ENCODE data around the gene SMG7.

DNA sequence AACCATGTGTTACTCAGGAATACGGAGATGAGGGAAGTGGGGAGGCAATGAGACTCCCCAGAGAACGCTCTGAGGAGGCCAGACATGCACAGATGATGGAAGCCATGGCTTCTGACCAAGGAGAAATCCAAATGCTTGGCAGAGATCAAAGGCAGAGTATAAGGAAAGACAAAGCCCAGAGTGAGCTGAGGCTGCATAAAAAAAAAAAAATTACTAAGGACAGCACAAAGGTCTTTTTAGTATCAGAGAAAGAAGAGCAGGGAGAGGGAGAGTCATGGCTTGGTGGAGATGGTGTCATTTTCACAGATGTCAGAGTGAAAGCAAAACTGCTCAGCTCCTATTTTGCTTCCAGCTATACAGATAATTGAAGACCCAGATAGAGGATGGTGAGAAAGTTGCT, 126.1 kb downstream of the SMG7 start:
- TF ChIP-seq, protein P1, sequence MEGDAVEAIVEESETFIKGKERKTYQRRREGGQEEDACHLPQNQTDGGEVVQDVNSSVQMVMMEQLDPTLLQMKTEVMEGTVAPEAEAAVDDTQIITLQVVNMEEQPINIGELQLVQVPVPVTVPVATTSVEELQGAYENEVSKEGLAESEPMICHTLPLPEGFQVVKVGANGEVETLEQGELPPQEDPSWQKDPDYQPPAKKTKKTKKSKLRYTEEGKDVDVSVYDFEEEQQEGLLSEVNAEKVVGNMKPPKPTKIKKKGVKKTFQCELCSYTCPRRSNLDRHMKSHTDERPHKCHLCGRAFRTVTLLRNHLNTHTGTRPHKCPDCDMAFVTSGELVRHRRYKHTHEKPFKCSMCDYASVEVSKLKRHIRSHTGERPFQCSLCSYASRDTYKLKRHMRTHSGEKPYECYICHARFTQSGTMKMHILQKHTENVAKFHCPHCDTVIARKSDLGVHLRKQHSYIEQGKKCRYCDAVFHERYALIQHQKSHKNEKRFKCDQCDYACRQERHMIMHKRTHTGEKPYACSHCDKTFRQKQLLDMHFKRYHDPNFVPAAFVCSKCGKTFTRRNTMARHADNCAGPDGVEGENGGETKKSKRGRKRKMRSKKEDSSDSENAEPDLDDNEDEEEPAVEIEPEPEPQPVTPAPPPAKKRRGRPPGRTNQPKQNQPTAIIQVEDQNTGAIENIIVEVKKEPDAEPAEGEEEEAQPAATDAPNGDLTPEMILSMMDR (IDR thresholded peaks at IDR 0.05), result no peak
- no peak for TF ChIP-seq POLR2A (IDR thresholded peaks at IDR 0.05)
- no peak for TF ChIP-seq EP300 (IDR thresholded peaks at IDR 0.05)

Measured in tibial nerve (tissue), 4 donors.